Upper lobe of right lung (tissue), 1 donor: Measurements from ENCODE around the gene AQP5. TPM values are rescaled to one million over a fixed set of nuclear protein-coding genes. Genes with fewer than 3 reads are reported as not detected.
A peak's percentile ranks its signal among the peaks of the same experiment; 100 is the strongest.

Source experiments
- ATAC-seq: fragments of 200-7000 bp; cut with Tn5 transposase; one replicate; pipeline ENCODE4 v1.9.1; 2020; ENCODE audit warnings: mild to moderate bottlenecking, moderate library complexity
- DNase-seq: peaks from one replicate; pipeline ENCODE4 v3.0.0-alpha.2; 2020
- H3K27ac ChIP-seq: fragments of 200-600 bp; one replicate; pipeline ENCODE4 v1.8.0; 2022
- H3K27me3 ChIP-seq: fragments of 200-600 bp; one replicate; pipeline ENCODE4 v1.8.0; 2022; ENCODE audit warnings: mild to moderate bottlenecking
- H3K36me3 ChIP-seq: fragments of 200-600 bp; one replicate; pipeline ENCODE4 v1.8.0; 2022
- H3K4me1 ChIP-seq: fragments of 200-600 bp; one replicate; pipeline ENCODE4 v1.8.0; 2022
- H3K4me3 ChIP-seq: fragments of 200-600 bp; one replicate; pipeline ENCODE4 v1.8.0; 2022; ENCODE audit warnings: mild to moderate bottlenecking
- H3K9me3 ChIP-seq: fragments of 200-600 bp; one replicate; pipeline ENCODE4 v1.8.0; 2022
- intact Hi-C: fragments of 100-400 bp; cut with DNase I; formaldehyde crosslinking; loops from one replicate; pipeline ENCODE4 v1.11.0; 2022
- long read RNA-seq: library from polyadenylated mRNA; unstranded; transcript quantifications from one replicate; pipeline ENCODE4 v2.0.0, GENCODE V29; 2021
- total RNA-seq: library from RNA; stranded (reverse); fragmentation: NEBNext Ultra II Directional; extraction: Animal tissue kit (Norgen Biotek cat#: 25700); gene quantifications from one replicate; pipeline ENCODE4 v1.2.1, GENCODE V29; 2021
- TF ChIP-seq, protein P1 (sequence below): fragments of 200-600 bp; IDR thresholded peaks from one replicate; pipeline ENCODE4 v1.8.0; 2022; ENCODE audit warnings: antibody characterized with exemption
- donor health status: DM: no; HTN: yes; CAD: no; lungs with severe emphysema.

The AQP5 gene
- total RNA-seq: 14.3 TPM
- long read RNA-seq, transcript AQP5-201 (4 exons, 1,450 nt): major isoform, 20 of 21 reads
- long read RNA-seq, partial matches to known transcripts: 0 of 21 reads
- long read RNA-seq, other reads (novel, unspliced or antisense): 1 of 21 reads

DNA sequence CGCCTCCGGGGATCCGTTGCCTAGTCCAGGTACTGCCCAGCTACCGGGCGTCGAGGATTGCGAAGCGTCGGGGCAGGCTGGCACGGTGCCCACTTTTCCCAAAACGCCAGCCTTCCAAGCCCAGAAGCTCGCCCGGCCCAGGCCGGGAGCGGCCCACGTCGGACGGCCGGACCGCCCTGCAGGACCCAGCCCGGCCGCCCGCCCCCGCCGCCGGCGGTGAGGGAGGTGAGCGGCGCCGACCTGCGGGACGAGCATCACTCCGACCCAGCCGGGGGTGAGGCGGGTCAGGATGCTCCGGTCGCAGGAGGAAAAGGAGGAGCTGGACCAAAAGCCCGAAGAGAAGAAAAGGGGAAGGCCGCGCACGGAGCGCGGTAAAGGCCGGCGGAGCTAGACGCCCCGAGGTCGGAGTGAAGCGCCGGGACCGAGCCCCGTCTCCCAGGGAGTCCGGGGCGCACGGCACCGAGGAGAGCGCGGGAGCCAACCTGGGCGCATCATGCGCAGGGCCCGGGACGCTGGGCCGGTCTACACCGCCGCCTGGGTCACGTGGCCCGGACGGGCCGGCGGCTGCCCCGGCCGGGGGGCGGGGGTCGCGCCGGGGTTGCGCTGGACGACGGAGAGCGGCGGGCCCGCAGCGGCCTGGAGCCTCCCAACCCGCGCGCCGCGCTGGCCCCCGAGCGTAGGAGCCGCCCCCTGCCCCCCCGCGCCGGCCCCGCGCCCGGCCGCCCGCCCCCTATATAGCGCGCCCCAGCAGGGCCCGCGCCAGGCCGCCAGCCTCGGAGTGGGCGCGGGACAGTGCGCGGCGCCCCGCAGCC is at the start of gene AQP5:
TSS of gene AQP5 (plus strand) at position 762 of the 812 bp plus-strand sequence. CDS start 146 bp downstream, outside the sequence.
- peak; percentile 0 for ATAC-seq
- intact Hi-C loops: no loop called here
- peak within 1 kb of the TSS; percentile 25 for H3K4me3 ChIP-seq

GRCh38 chr12:49912345-49913255 is 49.1 kb upstream of the AQP5 start:
- Histone ChIP-seq H3K4me1 (no peaks in the 10 kb centered on the region), H3K27me3 (no peaks in the 10 kb centered on the region), H3K36me3 (no peaks in the 10 kb centered on the region), H3K27ac (no peak overlapping the region), H3K4me3 (no peak overlapping the region), H3K9me3 (no peaks in the 10 kb centered on the region)
- TF ChIP-seq, protein P1, sequence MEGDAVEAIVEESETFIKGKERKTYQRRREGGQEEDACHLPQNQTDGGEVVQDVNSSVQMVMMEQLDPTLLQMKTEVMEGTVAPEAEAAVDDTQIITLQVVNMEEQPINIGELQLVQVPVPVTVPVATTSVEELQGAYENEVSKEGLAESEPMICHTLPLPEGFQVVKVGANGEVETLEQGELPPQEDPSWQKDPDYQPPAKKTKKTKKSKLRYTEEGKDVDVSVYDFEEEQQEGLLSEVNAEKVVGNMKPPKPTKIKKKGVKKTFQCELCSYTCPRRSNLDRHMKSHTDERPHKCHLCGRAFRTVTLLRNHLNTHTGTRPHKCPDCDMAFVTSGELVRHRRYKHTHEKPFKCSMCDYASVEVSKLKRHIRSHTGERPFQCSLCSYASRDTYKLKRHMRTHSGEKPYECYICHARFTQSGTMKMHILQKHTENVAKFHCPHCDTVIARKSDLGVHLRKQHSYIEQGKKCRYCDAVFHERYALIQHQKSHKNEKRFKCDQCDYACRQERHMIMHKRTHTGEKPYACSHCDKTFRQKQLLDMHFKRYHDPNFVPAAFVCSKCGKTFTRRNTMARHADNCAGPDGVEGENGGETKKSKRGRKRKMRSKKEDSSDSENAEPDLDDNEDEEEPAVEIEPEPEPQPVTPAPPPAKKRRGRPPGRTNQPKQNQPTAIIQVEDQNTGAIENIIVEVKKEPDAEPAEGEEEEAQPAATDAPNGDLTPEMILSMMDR: no peak
- ATAC-seq (no peak), DNase-seq (peak; percentile 49)
- intact Hi-C loops: no loop called here

More for the DNA sequence above, at the start of gene AQP5:
- H3K27me3 ChIP-seq: peaks cover 39% of the 10 kb centered on the region
- no peaks in the 10 kb centered on the region for H3K9me3 ChIP-seq
- H3K4me1 ChIP-seq: peaks cover 12% of the 10 kb centered on the region
- no peak within 1 kb of the TSS for H3K27ac ChIP-seq
- TF ChIP-seq, protein P1: no peak
- no peak for DNase-seq
- H3K36me3 ChIP-seq: no peaks in the 10 kb centered on the region

GRCh38 chr12:49916129-49916919 is 45.3 kb upstream of the AQP5 start:
- TF ChIP-seq, protein P1: no peak
- Histone ChIP-seq H3K27ac (no peak overlapping the region), H3K4me3 (no peak overlapping the region), H3K4me1 (peaks cover 8% of the 10 kb centered on the region), H3K9me3 (no peaks in the 10 kb centered on the region), H3K36me3 (no peaks in the 10 kb centered on the region), H3K27me3 (no peaks in the 10 kb centered on the region)
- ATAC-seq (no peak), DNase-seq (no peak)
- intact Hi-C loops: no loop called here

GRCh38 chr12:49917166-49917787 is 44.4 kb upstream of the AQP5 start:
- Histone ChIP-seq H3K4me3 (no peak overlapping the region), H3K4me1 (peaks cover 8% of the 10 kb centered on the region)
- intact Hi-C loops: no loop called here

More at GRCh38 chr12:49917166-49917787, 44.4 kb upstream of the AQP5 start:
- DNase-seq (peak; percentile 50), ATAC-seq (no peak)
- Histone ChIP-seq H3K9me3 (no peaks in the 10 kb centered on the region), H3K36me3 (no peaks in the 10 kb centered on the region), H3K27me3 (no peaks in the 10 kb centered on the region), H3K27ac (no peak overlapping the region)
- TF ChIP-seq, protein P1: no peak
